Common myeloid progenitor, CD34-positive (primary cell): Measurements from ENCODE around the gene LCNL1.

Source experiments
- CTCF ChIA-PET: fragments of 350-600 bp; sonication (Branson Sonifier 250); formaldehyde crosslinking; loops from one replicate; lab custom pipeline; 2021; ENCODE audit warnings: antibody characterized with exemption; lab: Charles Lee
- POLR2A ChIA-PET: fragments of 350-600 bp; sonication (Branson Sonifier 250); formaldehyde crosslinking; loops from one replicate; lab custom pipeline; 2021; ENCODE audit warnings: antibody characterized with exemption; lab: Charles Lee
- DNase-seq, 3 donors: peaks; one replicate each; pipeline versions ENCODE4 v3.0.0 to v3.0.0-alpha.2; 2013
- H3K27ac ChIP-seq, 2 experiments: 1 replicate in 1 of 2; 2 replicates in 1 of 2; pipeline ENCODE4 v1.7.0; 2013; ENCODE audit warnings: inconsistent platforms in 2 of 2, low read length in 2 of 2, mild to moderate bottlenecking in 2 of 2, low read depth in 1 of 2, moderate library complexity in 1 of 2; ENCODE audit not compliant: severe bottlenecking in 2 of 2, insufficient read depth in 1 of 2, poor library complexity in 1 of 2
- H3K27me3 ChIP-seq, 5 experiments: replicated peaks in 2 of 5; 1 replicate in 3 of 5; 2 replicates in 2 of 5; pipeline versions ENCODE4 v1.6.1 to v1.7.0; 2013; ENCODE audit warnings: low read length in 4 of 5, mild to moderate bottlenecking in 2 of 5, moderate library complexity in 2 of 5, inconsistent platforms in 1 of 5; ENCODE audit not compliant: insufficient read depth in 5 of 5, control insufficient read depth in 4 of 5
- H3K36me3 ChIP-seq, 4 experiments: 1 replicate in 2 of 4; 2 replicates in 2 of 4; pipeline versions ENCODE4 v1.6.1 to v1.7.0; 2013; ENCODE audit warnings: low read length in 3 of 4, control low read depth in 1 of 4, mild to moderate bottlenecking in 1 of 4; ENCODE audit not compliant: control insufficient read depth in 4 of 4, insufficient read depth in 4 of 4
- H3K4me1 ChIP-seq, 4 experiments: 1 replicate in 3 of 4; 2 replicates in 1 of 4; pipeline versions ENCODE4 v1.6.1 to v1.7.1; 2013; ENCODE audit warnings: low read length in 3 of 4, mild to moderate bottlenecking in 3 of 4, control low read depth in 1 of 4, inconsistent platforms in 1 of 4, moderate library complexity in 1 of 4; ENCODE audit not compliant: control insufficient read depth in 4 of 4, insufficient read depth in 4 of 4; ENCODE audit errors: control extremely low read depth in 1 of 4
- H3K4me3 ChIP-seq, 7 experiments: 1 replicate in 4 of 7; 2 replicates in 3 of 7; pipeline versions ENCODE4 v1.5.1 to v1.7.0; 2013; ENCODE audit warnings: mild to moderate bottlenecking in 7 of 7, low read length in 6 of 7, moderate library complexity in 6 of 7, inconsistent platforms in 2 of 7, low read depth in 2 of 7, control low read depth in 1 of 7; ENCODE audit not compliant: insufficient read depth in 4 of 7, control insufficient read depth in 1 of 7; ENCODE audit errors: extremely low read depth in 1 of 7
- H3K9me3 ChIP-seq, 5 experiments: 1 replicate in 4 of 5; 2 replicates in 1 of 5; pipeline versions ENCODE4 v1.6.1 to v1.7.1; 2013; ENCODE audit warnings: low read length in 4 of 5, mild to moderate bottlenecking in 2 of 5, inconsistent platforms in 1 of 5, low read depth in 1 of 5, moderate library complexity in 1 of 5; ENCODE audit not compliant: control insufficient read depth in 4 of 5, insufficient read depth in 2 of 5; ENCODE audit errors: control extremely low read depth in 1 of 5
- WGBS: methylation state at CpG from one replicate; pipeline ENCODE4 v1.1.5; 2013; ENCODE audit not compliant: insufficient coverage; 5-methylcytosine and 5-hydroxymethylcytosine counted together

LCNL1 gene

GRCh38 chr9:136983656-136984314 is 992 bp downstream of the LCNL1 start:
- peaks cover 0 to 20% (median 11%) of the 10 kb centered on the region in 4 experiments for H3K4me1 ChIP-seq

DNA sequence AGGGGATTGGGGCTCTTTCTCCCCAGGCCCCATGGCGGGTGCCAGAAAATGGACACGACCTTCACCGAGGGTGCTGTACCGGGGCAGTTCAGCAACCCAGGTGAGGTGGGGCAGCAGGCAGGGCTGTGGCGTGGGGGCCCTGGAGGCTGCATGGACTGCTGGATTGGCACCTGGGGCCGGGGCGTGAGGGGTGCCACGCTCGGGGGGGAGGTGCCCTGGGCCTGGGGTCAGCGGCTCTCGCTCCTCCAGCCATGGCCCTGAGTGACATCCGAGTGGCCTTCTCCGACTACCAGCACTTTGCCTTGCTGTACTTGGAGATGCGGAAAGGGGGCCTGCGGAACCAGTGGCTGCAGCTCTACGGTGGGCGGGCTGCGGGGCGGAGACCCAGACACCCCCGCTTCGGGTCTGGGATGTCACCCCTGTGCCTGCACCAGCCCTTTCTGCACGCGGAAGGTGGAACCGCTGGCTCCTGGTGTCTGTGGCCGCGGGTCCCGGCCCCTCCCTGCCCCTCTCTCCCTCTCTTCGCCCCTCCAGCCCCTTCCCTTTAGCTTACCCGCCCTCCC is 1.8 kb downstream of the LCNL1 start:
- H3K36me3 ChIP-seq: no peaks in the 10 kb centered on the region
- WGBS: 57% methylated on average over 13 of the region's 29 CpGs
- DNase-seq: no peak
- ChIA-PET POLR2A (no interaction called here), CTCF (interaction anchor here (1.0 to 1.9 kb wide), 2 partner anchors 11 to 51 kb away, joined by 3 to 4 read pairs; no protein-coding TSS in a partner anchor)
- peaks cover 0 to 54% (median 13%) of the 10 kb centered on the region in 5 experiments for H3K27me3 ChIP-seq
- H3K9me3 ChIP-seq: no peaks in the 10 kb centered on the region
- peaks cover 0 to 17% (median 9%) of the 10 kb centered on the region in 4 experiments for H3K4me1 ChIP-seq
- no peak overlapping the region for H3K27ac ChIP-seq
- no peak overlapping the region for H3K4me3 ChIP-seq

More at GRCh38 chr9:136983656-136984314, 992 bp downstream of the LCNL1 start:
- CTCF ChIA-PET: no interaction called here
- Histone ChIP-seq H3K27ac (no peak overlapping the region), H3K9me3 (no peaks in the 10 kb centered on the region), H3K27me3 (peaks cover 0 to 60% (median 14%) of the 10 kb centered on the region in 5 experiments), H3K36me3 (no peaks in the 10 kb centered on the region), H3K4me3 (no peak overlapping the region)
- no peak for DNase-seq
- POLR2A ChIA-PET: no interaction called here
- WGBS: 83% methylated on average over 10 of the region's 11 CpGs

- H3K36me3 ChIP-seq: no peaks in the 10 kb centered on the region
- peak overlapping the region in 3 of 7 experiments; percentile 19 to 48 (median 45) for H3K4me3 ChIP-seq
- H3K4me1 ChIP-seq: peaks cover 0 to 17% (median 9%) of the 10 kb centered on the region in 4 experiments
- H3K27ac ChIP-seq: no peak overlapping the region
- WGBS: 3% methylated on average over 38 of the region's 48 CpGs
- ChIA-PET POLR2A (no interaction called here), CTCF (interaction anchor here (1.0 to 1.9 kb wide), 2 partner anchors 11 to 50 kb away, joined by 3 to 4 read pairs; no protein-coding TSS in a partner anchor)
- DNase-seq: peak in 2 of 3 donors; percentile 27 to 39
- no peaks in the 10 kb centered on the region for H3K9me3 ChIP-seq
- H3K27me3 ChIP-seq: peaks cover 0 to 54% (median 13%) of the 10 kb centered on the region in 5 experiments
These were observed 2.3 kb downstream of the LCNL1 start for GRCh38 chr9:136985027-136985602.

GRCh38 chr9:136985853-136986252 is 3.1 kb downstream of the LCNL1 start:
- POLR2A ChIA-PET: no interaction called here
- WGBS: 13% methylated on average over 20 of the region's 33 CpGs
- H3K27ac ChIP-seq: no peak overlapping the region
- CTCF ChIA-PET: interaction anchor here (1.2 to 3.6 kb wide), 3 partner anchors 9 to 12 kb away, joined by 4 to 17 read pairs (median 4); partner anchors contain the start of genes CLIC3 and PTGDS
- peaks cover 0 to 56% (median 13%) of the 10 kb centered on the region in 5 experiments for H3K27me3 ChIP-seq
- no peaks in the 10 kb centered on the region for H3K9me3 ChIP-seq
- H3K36me3 ChIP-seq: no peaks in the 10 kb centered on the region
- no peak overlapping the region for H3K4me3 ChIP-seq
- peaks cover 0 to 17% (median 9%) of the 10 kb centered on the region in 4 experiments for H3K4me1 ChIP-seq
- DNase-seq: no peak

DNA sequence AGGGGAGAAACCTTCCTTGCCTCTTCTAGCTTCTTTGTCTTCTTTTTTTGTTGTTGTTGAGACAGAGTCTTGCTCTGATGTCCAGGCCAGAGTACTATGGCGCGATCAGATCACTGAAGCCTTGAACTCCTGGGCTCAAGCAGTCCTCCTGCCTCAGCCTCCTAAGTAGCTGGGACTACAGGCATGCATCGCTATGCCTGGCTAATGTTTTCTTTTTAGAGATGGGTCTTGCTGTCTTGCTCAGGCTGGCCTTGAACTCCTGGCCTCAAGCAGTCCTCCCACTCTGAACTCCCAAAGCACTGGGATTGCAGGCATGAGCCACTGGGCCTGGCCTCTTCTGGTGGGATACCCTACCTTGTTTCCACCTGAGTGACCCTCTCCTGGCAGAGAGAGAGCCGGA is 6.1 kb downstream of the LCNL1 start:
- no peak for DNase-seq
- Histone ChIP-seq H3K36me3 (peaks cover 0 to 8% (median 3%) of the 10 kb centered on the region in 4 experiments), H3K9me3 (no peaks in the 10 kb centered on the region), H3K27me3 (peaks cover 0 to 48% (median 16%) of the 10 kb centered on the region in 5 experiments), H3K4me3 (no peak overlapping the region), H3K27ac (no peak overlapping the region), H3K4me1 (peaks cover 0 to 33% (median 22%) of the 10 kb centered on the region in 4 experiments)
- WGBS: 100% methylated on average over 4 of the region's 4 CpGs
- CTCF ChIA-PET: interaction anchor here (1.2 to 3.6 kb wide), 4 partner anchors 9 to 58 kb away, joined by 3 to 17 read pairs (median 4); partner anchors contain the start of gene PTGDS
- POLR2A ChIA-PET: no interaction called here

DNA sequence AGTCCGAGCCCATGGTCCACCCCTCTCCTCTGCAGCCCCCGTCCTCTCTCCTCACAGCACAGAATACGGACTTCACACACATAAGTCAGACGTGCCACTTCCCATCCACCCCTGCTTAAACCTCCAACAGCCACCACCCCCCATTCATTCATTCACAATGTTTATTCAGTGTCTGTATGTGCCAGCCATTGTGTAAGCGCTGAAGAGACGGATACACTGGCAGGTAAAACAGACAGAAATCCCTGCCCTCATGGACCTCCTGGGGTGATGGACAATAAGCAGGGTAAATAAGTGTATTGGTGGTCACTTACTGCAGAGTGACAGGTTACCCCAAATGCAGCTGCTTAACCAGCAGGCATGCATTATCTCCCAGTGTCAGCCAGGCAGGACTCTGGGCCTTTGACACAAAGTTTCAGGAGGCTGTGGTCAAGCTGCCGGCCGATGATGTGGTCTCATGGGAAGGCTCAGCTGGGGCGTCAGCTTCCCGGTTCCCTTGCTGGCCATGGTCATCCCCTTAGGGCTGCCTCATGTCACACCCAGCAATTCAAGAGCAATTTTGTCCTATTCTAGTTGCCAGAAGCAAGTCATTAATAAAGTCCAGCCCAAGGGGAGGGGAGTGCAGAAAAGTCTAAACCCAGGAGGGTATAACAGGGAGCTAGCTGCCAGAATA is 7.6 kb downstream of the LCNL1 start:
- 90% methylated on average over 5 of the region's 10 CpGs for WGBS
- no peak for DNase-seq
- no peak overlapping the region for H3K27ac ChIP-seq
- ChIA-PET POLR2A (no interaction called here), CTCF (interaction anchor here (0.6 to 1.7 kb wide), 4 partner anchors 15 to 101 kb away, joined by 3 to 4 read pairs (median 3); no protein-coding TSS in a partner anchor)
- no peak overlapping the region for H3K4me3 ChIP-seq
- H3K27me3 ChIP-seq: peaks cover 0 to 48% (median 12%) of the 10 kb centered on the region in 5 experiments
- H3K4me1 ChIP-seq: peaks cover 0 to 30% (median 21%) of the 10 kb centered on the region in 4 experiments
- no peaks in the 10 kb centered on the region for H3K9me3 ChIP-seq
- H3K36me3 ChIP-seq: peaks cover 0 to 15% (median 4%) of the 10 kb centered on the region in 4 experiments
